Activated naive CD8-positive, alpha-beta T cell treated with anti-CD3 and anti-CD28 coated beads for 36 hours (primary cell): ENCODE results near the gene FANCI. TPM values are rescaled to one million over a fixed set of nuclear protein-coding genes. Genes with fewer than 3 reads are reported as not detected.

Source experiments
- DNase-seq: peaks from one replicate; pipeline ENCODE4 v3.0.0; 2021
- H3K27ac Mint-ChIP-seq: one replicate; pipeline ENCODE4 v1.8.0; 2022; ENCODE audit warnings: mild to moderate bottlenecking, moderate library complexity, mixed read lengths
- H3K27me3 Mint-ChIP-seq: one replicate; pipeline ENCODE4 v1.8.0; 2022; ENCODE audit warnings: mild to moderate bottlenecking, mixed read lengths
- H3K36me3 Mint-ChIP-seq: one replicate; pipeline ENCODE4 v1.8.0; 2021; ENCODE audit warnings: mild to moderate bottlenecking, mixed read lengths
- H3K4me1 Mint-ChIP-seq: one replicate; pipeline ENCODE4 v1.8.0; 2021; ENCODE audit warnings: mixed read lengths
- H3K4me3 Mint-ChIP-seq: one replicate; pipeline ENCODE4 v1.8.0; 2022; ENCODE audit warnings: mild to moderate bottlenecking, moderate library complexity, mixed read lengths
- H3K9me3 Mint-ChIP-seq: one replicate; pipeline ENCODE4 v1.8.0; 2022; ENCODE audit warnings: mixed read lengths
- total RNA-seq, 2 experiments: library from RNA; stranded (reverse); gene quantifications; one replicate each; pipeline ENCODE4 v1.2.3, GENCODE V29; 2021

Gene FANCI
- total RNA-seq, 2 experiments from 2014 or later = 169 to 174 TPM

GRCh38 chr15:89364341-89364740, 120.6 kb downstream of the FANCI start:
- H3K27ac Mint-ChIP-seq = no peak overlapping the region
- no peaks in the 10 kb centered on the region for H3K9me3 Mint-ChIP-seq
- peaks cover 15% of the 10 kb centered on the region for H3K4me1 Mint-ChIP-seq
- no peaks in the 10 kb centered on the region for H3K36me3 Mint-ChIP-seq
- H3K27me3 Mint-ChIP-seq = peaks cover 92% of the 10 kb centered on the region
- H3K4me3 Mint-ChIP-seq = no peak overlapping the region
- DNase-seq = no peak

- Mint-ChIP-seq H3K27ac (no peak overlapping the region), H3K9me3 (no peaks in the 10 kb centered on the region), H3K27me3 (peaks cover 92% of the 10 kb centered on the region), H3K36me3 (no peaks in the 10 kb centered on the region), H3K4me1 (peaks cover 11% of the 10 kb centered on the region), H3K4me3 (no peak overlapping the region)
- no peak for DNase-seq
Measured at GRCh38 chr15:89364741-89365450, 121.1 kb downstream of the FANCI start.

- no peaks in the 10 kb centered on the region for H3K36me3 Mint-ChIP-seq
- H3K4me3 Mint-ChIP-seq = no peak overlapping the region
- peaks cover 15% of the 10 kb centered on the region for H3K4me1 Mint-ChIP-seq
- no peak for DNase-seq
- H3K27me3 Mint-ChIP-seq = peaks cover 92% of the 10 kb centered on the region
- no peak overlapping the region for H3K27ac Mint-ChIP-seq
- no peaks in the 10 kb centered on the region for H3K9me3 Mint-ChIP-seq
Measured at GRCh38 chr15:89365462-89366065, 121.8 kb downstream of the FANCI start.

Other genes starting within 250 kb of the FANCI start
- 10 to 100 TPM; 47.6 to 49.2 TPM for gene ABHD2, start 155.5 kb upstream of the FANCI start, total RNA-seq
- gene RLBP1, start 22.4 kb upstream of the FANCI start, total RNA-seq = not detected
- 100 to 1,000 TPM in 1 of 2 experiments, 10 to 100 TPM in 1; 96.1 to 102 TPM for gene POLG, start 90.8 kb downstream of the FANCI start, total RNA-seq